Astrocyte of the cerebellum (primary cell): ENCODE measurements around the gene KDM4B.

Experiments used
- DNase-seq: peaks from one replicate; pipeline ENCODE4 v3.0.0-alpha.2; 2011; ENCODE audit warnings: low read depth
- H3K4me3 ChIP-seq: 2 replicates; pipeline ENCODE4 v1.5.1; 2011; ENCODE audit warnings: mild to moderate bottlenecking, low read depth, low read length, moderate library complexity
- CTCF ChIP-seq: IDR thresholded peaks from 2 replicates; pipeline ENCODE4 v1.5.1; 2012; ENCODE audit warnings: low read length, low read depth, moderate library complexity, mild to moderate bottlenecking; ENCODE audit errors: missing control alignments
- in situ Hi-C: cut with HindIII; loops from 2 replicates; pipeline ENCODE4 v1.10.0; 2017; ENCODE audit warnings: low sequenced_read_pairs

The KDM4B gene

GRCh38 chr19:5097331-5097930, 128.5 kb downstream of the KDM4B start:
- in situ Hi-C loops = no loop called here
- DNase-seq = no peak
- H3K4me3 ChIP-seq = no peak overlapping the region
- TF ChIP-seq CTCF = no peak

- no peak for TF ChIP-seq CTCF
- no peak for DNase-seq
- in situ Hi-C loops = no loop called here
- no peak overlapping the region for H3K4me3 ChIP-seq
Observed at GRCh38 chr19:5097959-5098623, 129.2 kb downstream of the KDM4B start.

- no peak for TF ChIP-seq CTCF
- in situ Hi-C loops = no loop called here
- no peak overlapping the region for H3K4me3 ChIP-seq
- DNase-seq = no peak
Observed at GRCh38 chr19:5098646-5099045, 129.7 kb downstream of the KDM4B start.

GRCh38 chr19:5099701-5100221, 130.8 kb downstream of the KDM4B start:
- TF ChIP-seq CTCF = no peak
- in situ Hi-C loops = no loop called here
- no peak overlapping the region for H3K4me3 ChIP-seq
- DNase-seq = no peak

GRCh38 chr19:5101871-5102270, 133.0 kb downstream of the KDM4B start:
- DNase-seq = no peak
- in situ Hi-C loops = no loop called here
- no peak for TF ChIP-seq CTCF
- no peak overlapping the region for H3K4me3 ChIP-seq

GRCh38 chr19:5102520-5102919, 133.6 kb downstream of the KDM4B start:
- H3K4me3 ChIP-seq = no peak overlapping the region
- in situ Hi-C loops = no loop called here
- no peak for DNase-seq
- TF ChIP-seq CTCF = no peak
